HG02763 (cell line): ENCODE data around the gene PSEN1.

Source experiments
- ATAC-seq: cut with Tn5 transposase; IDR thresholded peaks from one replicate; pipeline ENCODE4 v1.9.1; 2021; ENCODE audit warnings: mild to moderate bottlenecking, moderate library complexity; ENCODE audit not compliant: unreplicated experiment

Gene PSEN1

GRCh38 chr14:73216030-73216429, 79.7 kb downstream of the PSEN1 start:
- ATAC-seq = no peak

- no peak for ATAC-seq
These were observed 81.1 kb downstream of the PSEN1 start for GRCh38 chr14:73217411-73217810.

DNA sequence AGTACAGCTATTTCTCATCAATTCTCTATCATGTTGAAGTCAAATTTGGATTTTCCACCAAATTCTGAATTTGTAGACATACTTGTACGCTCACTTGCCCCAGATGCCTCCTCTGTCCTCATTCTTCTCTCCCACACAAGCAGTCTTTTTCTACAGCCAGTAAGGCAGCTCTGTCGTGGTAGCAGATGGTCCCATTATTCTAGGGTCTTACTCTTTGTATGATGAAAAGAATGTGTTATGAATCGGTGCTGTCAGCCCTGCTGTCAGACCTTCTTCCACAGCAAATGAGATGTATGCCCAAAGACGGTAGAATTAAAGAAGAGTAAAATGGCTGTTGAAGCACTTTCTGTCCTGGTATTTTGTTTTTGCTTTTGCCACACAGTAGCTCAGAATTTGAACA, 83.8 kb downstream of the PSEN1 start:
- ATAC-seq = no peak

DNA sequence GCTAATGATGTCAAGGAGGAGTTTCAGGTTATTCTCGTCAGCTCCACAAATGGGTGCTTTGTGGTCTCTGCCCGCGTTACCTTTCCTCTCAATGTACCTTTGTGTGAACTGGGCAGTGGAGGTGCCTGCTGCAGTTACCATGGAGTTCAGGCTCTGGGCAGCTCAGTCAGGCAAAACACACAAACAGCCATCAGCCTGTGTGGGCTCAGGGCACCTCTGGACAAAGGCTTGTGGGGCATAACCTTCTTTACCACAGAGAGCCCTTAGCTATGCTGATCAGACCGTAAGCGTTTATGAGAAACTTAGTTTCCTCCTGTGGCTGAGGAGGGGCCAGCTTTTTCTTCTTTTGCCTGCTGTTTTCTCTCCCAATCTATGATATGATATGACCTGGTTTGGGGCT, 84.3 kb downstream of the PSEN1 start:
- no peak for ATAC-seq

DNA sequence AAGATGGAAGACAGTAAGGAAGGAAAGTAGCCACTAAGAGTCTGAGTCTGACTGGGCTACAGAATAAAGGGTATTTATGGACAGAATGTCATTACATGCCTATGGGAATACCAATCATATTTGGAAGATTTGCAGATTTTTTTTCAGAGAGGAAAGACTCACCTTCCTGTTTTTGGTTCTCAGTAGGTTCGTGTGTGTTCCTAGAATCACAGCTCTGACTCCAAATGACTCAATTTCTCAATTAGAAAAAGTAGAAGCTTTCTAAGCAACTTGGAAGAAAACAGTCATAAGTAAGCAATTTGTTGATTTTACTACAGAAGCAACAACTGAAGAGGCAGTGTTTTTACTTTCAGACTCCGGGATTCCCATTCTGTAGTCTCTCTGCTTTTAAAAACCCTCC, 85.6 kb downstream of the PSEN1 start:
- ATAC-seq = no peak

- ATAC-seq = peak; percentile 41
These were observed 86.7 kb downstream of the PSEN1 start for GRCh38 chr14:73223049-73223448.

- ATAC-seq = no peak
These were observed 89.2 kb downstream of the PSEN1 start for GRCh38 chr14:73225496-73225895.

GRCh38 chr14:73227812-73228781, 91.8 kb downstream of the PSEN1 start:
- no peak for ATAC-seq

DNA sequence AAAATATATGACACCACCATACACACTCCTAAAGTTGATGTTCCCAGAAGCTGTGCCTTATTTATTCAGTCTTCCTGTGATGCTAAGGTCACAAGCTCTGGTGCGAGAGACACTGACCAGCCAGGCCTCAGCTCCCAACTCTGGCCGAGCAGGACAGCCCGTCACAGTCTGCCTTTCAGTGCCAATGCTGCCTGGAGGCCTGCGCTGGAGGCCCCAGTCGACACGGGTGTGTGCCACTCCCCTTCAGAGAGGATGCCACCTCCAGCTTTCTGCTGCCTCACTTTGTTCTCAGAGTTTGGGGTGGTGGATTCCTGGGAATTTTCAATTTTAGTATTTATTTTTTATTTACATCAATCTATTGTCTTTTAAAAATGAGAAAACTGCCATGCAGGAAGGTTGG, 93.7 kb downstream of the PSEN1 start:
- no peak for ATAC-seq

- ATAC-seq = no peak
These were observed 95.9 kb downstream of the PSEN1 start for GRCh38 chr14:73231981-73232851.

DNA sequence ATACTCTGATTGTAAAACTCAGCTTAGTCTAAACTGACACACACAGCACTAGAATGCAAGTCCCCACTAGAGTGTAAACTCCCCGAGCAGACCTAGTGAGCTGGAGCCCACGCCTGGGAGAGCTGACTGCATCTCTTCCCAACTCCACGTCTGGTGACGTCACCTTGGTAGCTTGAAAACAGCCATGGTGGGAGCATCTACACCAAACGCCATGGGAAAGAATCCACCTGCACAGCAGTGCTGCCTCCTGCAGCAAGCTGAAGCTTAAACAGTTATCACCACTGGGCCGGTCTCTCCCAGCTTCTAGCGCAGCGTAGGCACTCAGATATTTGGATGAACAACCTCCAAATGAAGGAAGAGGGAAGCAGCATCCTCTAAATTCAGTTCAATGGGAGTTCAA, 96.7 kb downstream of the PSEN1 start:
- ATAC-seq = no peak

GRCh38 chr14:73233564-73233963, 97.3 kb downstream of the PSEN1 start:
- ATAC-seq = no peak

GRCh38 chr14:73234029-73234428, 97.7 kb downstream of the PSEN1 start:
- no peak for ATAC-seq

DNA sequence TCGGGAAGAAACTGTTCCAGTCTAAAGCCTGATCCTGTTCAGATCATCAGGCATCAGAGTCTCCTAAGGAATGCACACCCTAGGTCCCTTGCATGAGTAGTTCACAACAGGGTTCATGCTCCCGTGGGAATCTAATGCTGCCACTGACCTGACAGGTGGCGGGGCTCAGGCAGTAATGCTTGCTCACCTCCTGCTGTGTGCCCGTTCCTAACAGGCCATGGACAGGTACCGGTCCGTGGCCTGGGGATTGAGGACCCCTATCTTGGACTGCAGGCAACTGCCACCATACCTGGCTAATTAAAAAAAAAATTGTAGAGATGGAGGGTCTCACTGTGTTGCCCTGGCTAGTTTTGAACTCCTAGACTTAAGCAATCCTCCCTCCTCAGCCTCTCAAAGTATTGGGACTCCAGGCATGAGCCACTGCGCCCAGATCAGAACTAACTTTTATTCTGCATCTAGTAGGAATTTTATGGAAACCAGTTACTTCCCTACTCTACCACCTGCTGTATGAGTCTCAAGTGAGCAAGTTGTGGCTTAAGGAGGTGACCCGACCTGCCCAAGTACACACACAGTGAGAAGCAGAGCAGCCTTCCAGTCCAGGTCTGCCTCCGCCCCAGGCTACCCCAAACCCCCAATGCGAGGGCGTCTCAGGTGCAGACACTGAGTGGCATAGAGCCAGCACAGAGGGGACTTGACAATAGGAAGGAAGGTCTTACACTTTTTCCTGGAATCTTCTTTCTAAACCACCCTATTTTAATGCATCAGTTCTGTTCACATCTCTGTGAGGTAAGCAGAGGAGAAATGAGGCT, 98.5 kb downstream of the PSEN1 start:
- ATAC-seq = no peak

- ATAC-seq = no peak
These were observed 99.3 kb downstream of the PSEN1 start for GRCh38 chr14:73235531-73236155.

- ATAC-seq = no peak
These were observed 99.8 kb downstream of the PSEN1 start for GRCh38 chr14:73236157-73236556.

- no peak for ATAC-seq
These were observed 100.5 kb downstream of the PSEN1 start for GRCh38 chr14:73236752-73237218.

- no peak for ATAC-seq
These were observed 101.0 kb downstream of the PSEN1 start, which contains the start of gene PAPLN for GRCh38 chr14:73237219-73237785. TSS of gene PAPLN (plus strand) at chr14:73237506. CDS start at chr14:73239779, 2,273 bp downstream.

- no peak for ATAC-seq
These were observed 101.6 kb downstream of the PSEN1 start for GRCh38 chr14:73237786-73238423.
